OCI-LY3 (cell line): ENCODE measurements around the gene COG8.

ENCODE experiments used
- H2AFZ ChIP-seq: fragments of 200-600, 300-600 bp; shearing (Covaris generic); 2 replicates; pipeline ENCODE4 v1.6.0; 2014; ENCODE audit warnings: antibody characterized with exemption, low read depth, low read length
- H3K27ac ChIP-seq: fragments of 200-600, 300-600 bp; sonication (generic); 2 replicates; pipeline ENCODE4 v1.5.1; 2014; ENCODE audit warnings: mild to moderate bottlenecking, low read length, moderate library complexity, mixed read lengths
- H3K27me3 ChIP-seq: fragments of 200-600, 300-600 bp; sonication (generic); 2 replicates; pipeline ENCODE4 v1.6.1; 2014; ENCODE audit warnings: low read depth, low read length, mixed read lengths
- H3K36me3 ChIP-seq: fragments of 200-600, 300-600 bp; sonication (generic); replicated peaks from 2 replicates; pipeline ENCODE3; 2014; ENCODE audit warnings: low read depth, low read length, mixed read lengths
- H3K4me1 ChIP-seq: fragments of 300-600, 200-600 bp; sonication (generic); 2 replicates; pipeline ENCODE4 v1.6.1; 2014; ENCODE audit warnings: low read length, mixed read lengths
- H3K4me2 ChIP-seq: fragments of 200-600, 300-600 bp; sonication (generic); 2 replicates; pipeline ENCODE4 v1.6.1; 2014; ENCODE audit warnings: low read length, mixed read lengths
- H3K4me3 ChIP-seq: fragments of 300-600, 200-600 bp; sonication (generic); 2 replicates; pipeline ENCODE4 v1.5.1; 2014; ENCODE audit warnings: antibody characterized with exemption, mild to moderate bottlenecking, low read length, moderate library complexity
- H3K79me2 ChIP-seq: fragments of 300-600, 200-600 bp; shearing (Covaris generic); 2 replicates; pipeline ENCODE4 v1.6.1; 2014; ENCODE audit warnings: mild to moderate bottlenecking, low read length, mixed read lengths
- H3K9ac ChIP-seq: fragments of 300-600, 200-600 bp; shearing (Covaris generic); 2 replicates; pipeline ENCODE4 v1.6.0; 2014; ENCODE audit warnings: mild to moderate bottlenecking, low read length, moderate library complexity
- H3K9me3 ChIP-seq: fragments of 200-600, 300-600 bp; shearing (Covaris generic); 2 replicates; pipeline ENCODE4 v1.6.1; 2014; ENCODE audit warnings: low read length, mixed read lengths; ENCODE audit not compliant: insufficient read depth
- H4K20me1 ChIP-seq: fragments of 200-600, 300-600 bp; sonication (generic); 2 replicates; pipeline ENCODE4 v1.6.1; 2016; ENCODE audit warnings: low read length, mixed read lengths; ENCODE audit not compliant: insufficient read depth
- EZH2phosphoT487 ChIP-seq: fragments of 200-600 bp; shearing (Covaris generic); IDR thresholded peaks from 2 replicates; pipeline ENCODE4 v1.6.1; 2018; ENCODE audit warnings: antibody characterized with exemption, mixed run types, low read depth
- TF ChIP-seq, protein P1 (sequence below): fragments of 200-600, 300-600 bp; sonication (generic); IDR thresholded peaks from 2 replicates; pipeline ENCODE4 v1.5.1; 2014; ENCODE audit warnings: antibody characterized with exemption, low read length, low read depth

The COG8 gene

DNA sequence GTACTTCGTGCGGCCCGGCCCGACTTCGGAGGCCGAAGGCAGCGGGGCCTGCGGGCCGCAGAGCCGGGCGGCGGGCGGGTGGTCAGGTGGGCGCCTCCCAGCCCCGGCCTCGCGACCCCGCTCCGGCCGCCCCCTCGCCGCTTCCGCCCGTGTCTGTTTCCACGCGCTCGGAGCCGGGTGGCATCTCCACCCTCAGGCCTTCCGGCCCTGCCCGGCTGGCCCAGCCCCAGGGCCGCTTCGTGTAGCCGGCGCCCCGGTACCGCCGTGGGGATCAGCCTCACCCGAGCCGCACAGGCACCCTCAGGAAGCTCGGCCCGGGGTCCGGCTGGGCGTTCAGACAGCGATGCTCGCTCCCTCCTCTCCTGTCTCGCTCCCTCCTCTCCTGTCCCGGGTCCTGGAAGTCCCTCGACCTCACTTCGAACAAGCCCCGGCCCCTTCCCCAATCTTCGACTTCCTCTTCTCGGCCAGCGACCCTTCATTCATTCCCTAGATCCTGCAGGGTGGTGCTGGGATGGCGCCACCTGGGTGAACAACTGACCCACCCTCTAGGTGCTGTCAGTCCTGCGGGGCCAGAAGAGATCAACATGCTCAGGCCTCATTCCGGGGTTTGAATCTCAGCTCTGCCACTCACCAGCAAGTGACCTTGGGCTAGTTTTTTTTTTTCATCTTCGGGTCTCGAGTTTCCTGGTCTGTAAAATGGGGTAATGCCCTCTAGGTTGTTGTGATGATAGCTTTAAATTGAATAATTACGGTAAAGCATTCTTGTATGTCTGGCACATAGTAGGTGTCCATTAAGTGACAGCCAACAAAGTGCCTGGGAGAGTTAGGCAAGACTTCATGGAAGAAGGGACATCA, 27.6 kb downstream of the COG8 start:
- H3K27ac ChIP-seq = peak overlapping the region; percentile 49
- no peaks in the 10 kb centered on the region for H3K9me3 ChIP-seq
- H4K20me1 ChIP-seq = peaks cover 6% of the 10 kb centered on the region
- H3K4me2 ChIP-seq = peak overlapping the region; percentile 73
- H3K4me1 ChIP-seq = peaks cover 3% of the 10 kb centered on the region; the same call in 1 of the 2 replicates
- H2AFZ ChIP-seq = no peak overlapping the region
- H3K9ac ChIP-seq = peak overlapping the region; percentile 84
- TF ChIP-seq, protein P1, sequence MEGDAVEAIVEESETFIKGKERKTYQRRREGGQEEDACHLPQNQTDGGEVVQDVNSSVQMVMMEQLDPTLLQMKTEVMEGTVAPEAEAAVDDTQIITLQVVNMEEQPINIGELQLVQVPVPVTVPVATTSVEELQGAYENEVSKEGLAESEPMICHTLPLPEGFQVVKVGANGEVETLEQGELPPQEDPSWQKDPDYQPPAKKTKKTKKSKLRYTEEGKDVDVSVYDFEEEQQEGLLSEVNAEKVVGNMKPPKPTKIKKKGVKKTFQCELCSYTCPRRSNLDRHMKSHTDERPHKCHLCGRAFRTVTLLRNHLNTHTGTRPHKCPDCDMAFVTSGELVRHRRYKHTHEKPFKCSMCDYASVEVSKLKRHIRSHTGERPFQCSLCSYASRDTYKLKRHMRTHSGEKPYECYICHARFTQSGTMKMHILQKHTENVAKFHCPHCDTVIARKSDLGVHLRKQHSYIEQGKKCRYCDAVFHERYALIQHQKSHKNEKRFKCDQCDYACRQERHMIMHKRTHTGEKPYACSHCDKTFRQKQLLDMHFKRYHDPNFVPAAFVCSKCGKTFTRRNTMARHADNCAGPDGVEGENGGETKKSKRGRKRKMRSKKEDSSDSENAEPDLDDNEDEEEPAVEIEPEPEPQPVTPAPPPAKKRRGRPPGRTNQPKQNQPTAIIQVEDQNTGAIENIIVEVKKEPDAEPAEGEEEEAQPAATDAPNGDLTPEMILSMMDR = peak; percentile 29
- no peak for TF ChIP-seq EZH2phosphoT487
- peaks cover 26% of the 10 kb centered on the region for H3K36me3 ChIP-seq
- peak overlapping the region; percentile 93 for H3K4me3 ChIP-seq
- peaks cover 40% of the 10 kb centered on the region for H3K79me2 ChIP-seq
- no peaks in the 10 kb centered on the region for H3K27me3 ChIP-seq

- Histone ChIP-seq H2AFZ (peak within 1 kb of the TSS; percentile 73; the same call in 1 of the 2 replicates), H3K27ac (peak within 1 kb of the TSS; percentile 49)
- no peak for TF ChIP-seq EZH2phosphoT487
- TF ChIP-seq, protein P1 = peak; percentile 68
These were observed 28.5 kb downstream of the COG8 start, which contains the start of gene VPS4A for GRCh38 chr16:69310653-69311532. Gene VPS4A (plus strand): TSS chr16:69311350. CDS start chr16:69311512, 162 bp downstream.

GRCh38 chr16:69309316-69309715, 30.0 kb downstream of the COG8 start:
- Histone ChIP-seq H3K27me3 (no peaks in the 10 kb centered on the region), H3K9ac (no peak overlapping the region), H3K4me1 (peaks cover 3% of the 10 kb centered on the region; the same call in 1 of the 2 replicates), H3K79me2 (peaks cover 31% of the 10 kb centered on the region), H2AFZ (no peak overlapping the region), H3K4me2 (no peak overlapping the region), H3K36me3 (peaks cover 9% of the 10 kb centered on the region), H3K4me3 (no peak overlapping the region), H4K20me1 (peaks cover 6% of the 10 kb centered on the region), H3K27ac (no peak overlapping the region), H3K9me3 (no peaks in the 10 kb centered on the region)
- TF ChIP-seq, protein P1 = no peak
- no peak for TF ChIP-seq EZH2phosphoT487

More at GRCh38 chr16:69310653-69311532, 28.5 kb downstream of the COG8 start, which contains the start of gene VPS4A:
- Histone ChIP-seq H3K4me3 (peak within 1 kb of the TSS; percentile 93), H3K9me3 (no peaks in the 10 kb centered on the region), H3K9ac (peak within 1 kb of the TSS; percentile 84), H3K36me3 (peaks cover 18% of the 10 kb centered on the region), H4K20me1 (peaks cover 6% of the 10 kb centered on the region), H3K79me2 (peaks cover 40% of the 10 kb centered on the region), H3K4me1 (peaks cover 3% of the 10 kb centered on the region; the same call in 1 of the 2 replicates), H3K27me3 (no peaks in the 10 kb centered on the region), H3K4me2 (peak within 1 kb of the TSS; percentile 82)
